Activated CD8-positive, alpha-beta memory T cell treated with anti-CD3 and anti-CD28 coated beads, Interleukin-2, amount 50 U/mL, for 24 hours (primary cell): ENCODE data around the gene TGIF2.
A peak's percentile ranks its signal among the peaks of the same experiment; 100 is the strongest.
"Not testable (repeated sequence)": the region's sequence is repeated elsewhere in the genome, so short reads cannot be mapped to it uniquely, and the experiment has no call there.

Experiments
- DNase-seq: peaks from one replicate; pipeline ENCODE4 v3.0.0-alpha.2; 2020; ENCODE audit errors: extremely low read depth

Gene TGIF2

DNA sequence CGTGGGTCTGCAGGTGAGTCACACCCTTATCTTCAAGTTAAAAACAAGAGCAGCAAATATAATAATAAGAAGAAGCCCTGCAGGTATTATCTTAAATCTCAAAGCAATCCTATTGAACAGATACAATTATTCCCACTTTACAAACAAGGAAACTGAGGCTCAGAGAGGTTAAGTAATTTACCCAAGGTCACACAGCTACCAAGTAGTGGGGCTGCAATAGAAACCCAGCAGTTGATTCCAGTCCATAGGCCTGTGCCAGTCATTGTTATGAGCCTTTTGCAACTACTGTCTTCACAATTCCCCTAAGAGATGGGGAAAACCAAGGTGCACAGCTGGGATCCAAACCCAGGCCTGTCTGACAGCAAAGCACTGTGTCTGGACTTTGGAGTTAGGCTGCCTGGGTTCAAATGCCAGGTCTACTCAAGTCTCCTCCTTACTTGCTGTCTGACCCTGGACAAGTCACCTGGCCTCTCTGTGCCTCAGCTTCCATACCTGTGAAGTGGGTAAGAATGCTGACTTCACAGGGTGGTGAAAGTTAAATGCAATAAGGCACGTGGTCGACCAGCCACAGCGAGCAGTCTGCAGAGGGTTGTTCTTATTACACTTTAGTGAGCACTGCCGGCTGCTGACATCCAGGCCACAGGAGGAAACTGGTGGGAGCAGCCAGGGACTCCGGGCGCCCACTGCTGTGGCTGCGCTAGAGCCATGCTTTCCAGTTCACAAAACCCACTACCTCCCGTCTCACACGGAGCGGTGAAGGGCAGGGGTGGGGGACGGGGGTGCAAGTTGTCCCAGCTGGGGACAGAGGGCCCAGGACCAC lies 26.0 kb upstream of the TGIF2 start:
- no peak for DNase-seq

DNA sequence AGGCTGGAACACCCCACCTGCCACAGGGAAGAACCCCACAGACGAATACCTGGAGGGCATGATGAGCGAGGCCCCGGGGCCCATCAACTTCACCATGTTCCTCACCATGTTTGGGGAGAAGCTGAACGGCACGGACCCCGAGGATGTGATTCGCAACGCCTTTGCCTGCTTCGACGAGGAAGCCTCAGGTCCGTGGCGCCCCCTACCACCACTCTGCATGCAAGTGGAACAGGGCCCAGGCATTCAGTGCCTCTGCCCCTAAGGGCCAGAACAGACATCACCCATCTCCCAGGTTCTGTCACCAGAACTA lies 25.4 kb upstream of the TGIF2 start:
- no peak for DNase-seq

DNA sequence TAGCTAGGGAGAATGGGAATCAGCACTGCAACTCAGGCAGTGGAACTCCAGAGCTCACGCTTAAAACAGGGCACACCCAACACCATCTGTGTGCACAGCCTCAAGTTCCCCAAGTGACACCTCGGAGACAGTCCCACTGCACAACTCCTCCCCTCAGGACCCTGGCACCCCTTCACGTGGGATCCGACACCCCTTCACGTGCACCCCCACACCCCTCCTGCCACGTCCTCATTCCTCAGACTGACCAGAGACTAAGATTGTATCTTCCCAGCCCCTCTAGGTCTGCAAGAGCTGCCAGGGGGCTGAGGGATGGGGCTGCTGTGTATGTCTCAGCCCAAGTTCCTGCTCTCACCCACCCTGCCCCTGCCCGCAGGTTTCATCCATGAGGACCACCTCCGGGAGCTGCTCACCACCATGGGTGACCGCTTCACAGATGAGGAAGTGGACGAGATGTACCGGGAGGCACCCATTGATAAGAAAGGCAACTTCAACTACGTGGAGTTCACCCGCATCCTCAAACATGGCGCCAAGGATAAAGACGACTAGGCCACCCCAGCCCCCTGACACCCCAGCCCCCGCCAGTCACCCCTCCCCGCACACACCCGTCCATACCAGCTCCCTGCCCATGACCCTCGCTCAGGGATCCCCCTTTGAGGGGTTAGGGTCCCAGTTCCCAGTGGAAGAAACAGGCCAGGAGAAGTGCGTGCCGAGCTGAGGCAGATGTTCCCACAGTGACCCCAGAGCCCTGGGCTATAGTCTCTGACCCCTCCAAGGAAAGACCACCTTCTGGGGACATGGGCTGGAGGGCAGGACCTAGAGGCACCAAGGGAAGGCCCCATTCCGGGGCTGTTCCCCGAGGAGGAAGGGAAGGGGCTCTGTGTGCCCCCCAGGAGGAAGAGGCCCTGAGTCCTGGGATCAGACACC lies 24.4 kb upstream of the TGIF2 start:
- DNase-seq: no peak

DNA sequence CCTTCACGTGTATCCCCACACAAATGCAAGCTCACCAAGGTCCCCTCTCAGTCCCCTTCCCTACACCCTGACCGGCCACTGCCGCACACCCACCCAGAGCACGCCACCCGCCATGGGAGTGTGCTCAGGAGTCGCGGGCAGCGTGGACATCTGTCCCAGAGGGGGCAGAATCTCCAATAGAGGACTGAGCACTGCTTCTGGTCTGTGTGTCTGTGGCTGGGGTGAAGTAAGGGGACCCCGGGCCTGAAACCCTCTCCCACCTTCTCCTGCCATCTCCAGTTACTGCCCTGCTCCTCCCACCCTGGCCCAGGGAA lies 23.8 kb upstream of the TGIF2 start:
- no peak for DNase-seq

DNA sequence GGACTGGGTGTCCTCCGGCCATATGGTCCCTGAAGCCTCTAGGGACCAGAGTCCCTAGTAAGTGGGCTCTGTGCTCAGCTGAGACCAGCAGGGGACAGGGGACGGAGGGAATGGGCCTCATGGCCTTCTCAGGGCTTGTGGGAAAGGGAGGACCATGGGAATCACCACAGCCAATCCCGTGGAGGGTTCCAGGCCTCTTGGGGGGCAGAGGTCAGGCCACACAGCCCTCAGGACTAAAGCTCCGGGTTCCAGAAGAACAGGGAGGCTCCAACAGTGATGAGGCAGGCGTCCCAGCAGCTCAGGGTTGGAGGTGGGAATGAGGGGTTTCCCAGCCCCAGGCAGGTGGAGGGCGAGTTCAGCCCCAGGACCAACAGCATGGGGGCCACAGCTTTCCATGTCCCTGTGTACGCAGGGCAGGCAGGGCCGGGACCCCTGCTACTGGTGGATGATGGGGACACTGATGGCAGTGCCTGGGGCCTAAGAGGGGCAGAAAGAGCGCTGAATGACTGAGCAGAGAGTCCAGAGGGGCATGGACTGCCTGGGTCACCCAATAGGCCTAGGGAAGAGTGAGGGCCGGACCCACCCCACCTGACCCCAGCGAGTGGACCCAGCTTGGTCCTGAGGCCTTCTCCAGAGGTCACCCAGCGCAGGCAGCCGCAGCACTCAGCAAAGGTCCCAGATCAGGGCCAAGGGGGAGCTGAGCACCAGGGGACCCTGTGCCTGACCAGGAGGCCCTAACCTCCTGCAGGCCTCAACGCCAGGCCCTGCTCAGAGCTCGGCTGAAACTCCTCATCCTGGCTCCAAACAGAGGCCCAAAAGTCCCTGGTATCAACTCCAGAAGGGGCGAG lies 23.2 kb upstream of the TGIF2 start:
- no peak for DNase-seq

DNA sequence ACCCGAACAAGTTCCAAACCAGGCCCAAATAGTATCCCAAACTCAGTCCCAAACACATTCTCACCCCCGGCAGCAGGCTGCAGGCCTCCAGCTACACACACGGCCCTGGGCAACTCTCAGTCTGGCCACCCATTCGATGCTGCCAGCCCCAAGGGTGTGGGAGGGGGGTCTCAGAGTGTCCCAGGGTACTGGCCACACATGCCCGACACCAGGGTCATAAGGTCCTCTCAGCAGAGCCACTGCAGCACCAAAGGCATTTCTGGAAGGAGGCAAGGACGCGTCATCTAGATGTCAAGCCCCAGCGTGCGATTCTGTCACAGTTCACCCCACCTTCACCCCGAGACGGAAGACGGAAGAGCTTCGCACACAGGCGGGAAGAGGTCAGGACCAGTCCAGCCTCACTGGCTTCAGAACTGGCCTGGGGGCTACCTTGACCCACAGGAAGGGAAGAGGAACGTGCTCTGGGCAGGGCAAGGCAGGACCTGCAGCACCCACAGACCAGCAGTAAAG lies 22.6 kb upstream of the TGIF2 start:
- DNase-seq: no peak

DNA sequence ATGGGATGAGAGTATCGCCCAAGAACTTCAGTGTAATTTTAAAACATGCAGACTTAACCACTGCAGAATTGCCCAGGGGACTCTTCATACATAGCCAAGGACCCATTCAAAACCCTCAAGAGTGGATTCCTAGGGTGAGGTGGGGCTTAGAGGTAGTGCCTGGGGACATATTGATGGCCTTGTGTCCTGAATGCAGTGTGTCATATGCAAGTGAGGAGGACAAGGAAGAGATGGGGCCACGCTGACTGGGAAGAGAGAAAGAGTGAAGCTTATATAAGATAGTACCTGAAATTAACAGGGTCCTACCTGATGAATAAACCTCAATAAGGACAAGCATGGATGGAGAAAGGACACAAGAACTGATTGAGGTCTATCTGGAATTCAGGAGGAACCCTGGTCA lies 18.1 kb upstream of the TGIF2 start:
- DNase-seq: no peak

DNA sequence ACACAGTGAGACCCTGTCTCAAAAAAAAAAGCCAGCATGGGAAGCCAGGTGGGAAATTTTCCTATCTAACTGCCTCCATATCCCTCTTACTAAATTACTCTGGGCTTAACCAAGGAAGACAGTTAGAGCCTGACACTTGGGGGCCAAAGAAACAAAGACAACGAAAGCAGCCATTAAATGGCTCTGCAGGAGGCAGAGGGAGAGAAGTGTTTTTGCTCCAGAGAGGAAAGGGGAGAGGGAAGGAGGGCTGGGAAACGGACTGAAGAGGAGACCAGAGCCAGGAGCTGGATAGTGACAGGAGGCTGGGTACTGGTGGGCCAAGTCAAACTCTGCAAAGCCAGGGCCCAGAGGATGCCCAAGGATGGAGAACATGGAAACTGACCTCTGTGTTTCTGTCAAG lies 10.7 kb upstream of the TGIF2 start:
- DNase-seq: no peak

DNA sequence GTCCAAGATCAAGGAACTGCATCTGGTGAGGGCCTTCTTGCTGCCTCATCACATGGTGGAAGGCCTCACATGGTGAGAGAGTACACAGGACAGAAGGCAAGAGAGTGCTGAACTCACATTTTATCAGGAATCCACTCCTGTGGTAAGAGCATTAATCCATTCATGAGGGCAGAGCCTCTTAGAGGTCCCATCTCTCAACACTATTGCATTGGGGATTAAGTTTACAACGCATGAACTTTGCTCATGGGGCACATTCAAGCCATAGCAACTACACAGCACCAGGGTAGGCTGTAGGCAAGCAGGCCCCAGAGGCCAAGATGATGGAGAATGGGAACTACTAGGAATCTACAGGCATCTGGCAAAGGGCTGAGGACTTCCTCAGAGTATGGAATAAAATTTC lies 10.0 kb upstream of the TGIF2 start:
- DNase-seq: no peak

DNA sequence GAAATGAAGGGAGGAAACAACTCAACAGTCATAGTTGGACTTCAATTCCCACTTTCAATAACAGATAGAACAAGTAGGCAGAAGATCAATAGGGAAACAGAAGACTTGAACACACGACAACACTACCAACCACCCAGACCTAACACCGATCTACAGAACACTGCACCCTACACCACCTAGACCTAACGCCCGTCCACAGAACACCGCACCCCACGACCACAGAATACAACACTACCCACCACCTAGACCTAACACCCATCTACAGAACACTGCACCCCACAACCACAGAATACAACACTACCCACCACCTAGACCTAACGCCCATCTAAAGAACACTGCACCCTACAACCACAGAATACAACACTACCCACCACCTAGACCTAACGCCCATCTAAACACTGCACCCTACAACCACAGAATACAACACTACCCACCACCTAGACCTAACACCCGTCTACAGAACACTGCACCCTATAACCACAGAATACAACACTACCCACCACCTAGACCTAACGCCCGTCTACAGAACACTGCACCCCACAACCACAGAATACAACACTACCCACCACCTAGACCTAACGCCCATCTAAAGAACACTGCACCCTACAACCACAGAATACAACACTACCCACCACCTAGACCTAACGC lies 9.2 kb upstream of the TGIF2 start:
- not testable (repeated sequence) for DNase-seq

DNA sequence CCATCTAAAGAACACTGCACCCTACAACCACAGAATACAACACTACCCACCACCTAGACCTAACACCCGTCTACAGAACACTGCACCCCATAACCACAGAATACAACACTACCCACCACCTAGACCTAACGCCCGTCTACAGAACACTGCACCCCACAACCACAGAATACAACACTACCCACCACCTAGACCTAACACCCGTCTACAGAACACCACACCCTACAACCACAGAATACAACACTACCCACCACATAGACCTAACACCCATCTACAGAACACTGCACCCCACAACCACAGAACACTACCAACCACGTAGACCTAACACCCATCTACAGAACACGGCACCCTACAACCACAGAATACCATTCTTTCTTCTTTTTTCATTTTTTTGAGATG lies 8.7 kb upstream of the TGIF2 start:
- DNase-seq: not testable (repeated sequence)

DNA sequence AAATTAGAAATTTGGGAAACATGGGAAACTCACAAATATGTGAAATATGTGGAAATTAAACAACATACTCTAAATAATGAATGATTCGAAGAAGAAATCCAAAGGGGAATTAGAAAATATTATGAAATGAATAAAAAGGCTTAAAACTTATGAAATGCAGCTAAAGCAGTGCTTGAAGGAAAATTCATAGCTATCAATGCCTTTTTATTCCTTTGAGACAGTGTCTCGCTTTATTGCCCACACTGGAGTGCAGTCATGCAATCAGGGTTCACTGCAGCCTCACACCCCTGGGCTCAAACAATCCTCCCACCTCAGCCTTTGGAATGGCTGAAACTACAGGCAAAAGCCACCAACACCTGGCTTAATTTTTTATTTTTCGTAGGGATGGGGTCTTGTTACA lies 7.9 kb upstream of the TGIF2 start:
- DNase-seq: no peak

DNA sequence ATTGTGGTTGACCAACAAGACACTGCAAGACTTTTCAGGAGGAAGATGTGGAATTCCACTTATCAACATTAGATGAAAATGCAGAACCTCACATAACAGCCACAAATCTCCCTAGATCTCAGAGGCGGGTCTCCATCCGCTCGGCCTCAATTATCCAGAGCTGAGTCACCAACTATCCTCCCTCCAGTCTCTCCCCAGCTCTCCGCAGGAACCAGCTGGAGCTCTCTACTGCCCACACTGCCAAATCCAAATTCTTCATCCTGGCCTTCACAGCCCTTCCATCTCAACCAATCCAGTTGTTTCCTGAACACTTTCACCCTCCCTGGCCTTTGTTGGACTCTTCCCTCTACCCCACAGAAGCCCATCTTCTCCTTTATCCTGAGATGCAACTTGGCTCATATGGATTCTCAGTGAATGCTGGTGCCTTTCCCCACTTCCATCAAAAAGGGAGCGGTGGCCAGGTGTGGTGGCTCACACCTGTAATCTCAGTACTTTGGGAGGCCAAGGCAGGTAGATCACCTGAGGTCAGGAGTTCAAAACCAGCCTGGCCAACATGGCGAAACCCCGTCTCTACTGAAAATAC lies 3.5 kb upstream of the TGIF2 start:
- no peak for DNase-seq

DNA sequence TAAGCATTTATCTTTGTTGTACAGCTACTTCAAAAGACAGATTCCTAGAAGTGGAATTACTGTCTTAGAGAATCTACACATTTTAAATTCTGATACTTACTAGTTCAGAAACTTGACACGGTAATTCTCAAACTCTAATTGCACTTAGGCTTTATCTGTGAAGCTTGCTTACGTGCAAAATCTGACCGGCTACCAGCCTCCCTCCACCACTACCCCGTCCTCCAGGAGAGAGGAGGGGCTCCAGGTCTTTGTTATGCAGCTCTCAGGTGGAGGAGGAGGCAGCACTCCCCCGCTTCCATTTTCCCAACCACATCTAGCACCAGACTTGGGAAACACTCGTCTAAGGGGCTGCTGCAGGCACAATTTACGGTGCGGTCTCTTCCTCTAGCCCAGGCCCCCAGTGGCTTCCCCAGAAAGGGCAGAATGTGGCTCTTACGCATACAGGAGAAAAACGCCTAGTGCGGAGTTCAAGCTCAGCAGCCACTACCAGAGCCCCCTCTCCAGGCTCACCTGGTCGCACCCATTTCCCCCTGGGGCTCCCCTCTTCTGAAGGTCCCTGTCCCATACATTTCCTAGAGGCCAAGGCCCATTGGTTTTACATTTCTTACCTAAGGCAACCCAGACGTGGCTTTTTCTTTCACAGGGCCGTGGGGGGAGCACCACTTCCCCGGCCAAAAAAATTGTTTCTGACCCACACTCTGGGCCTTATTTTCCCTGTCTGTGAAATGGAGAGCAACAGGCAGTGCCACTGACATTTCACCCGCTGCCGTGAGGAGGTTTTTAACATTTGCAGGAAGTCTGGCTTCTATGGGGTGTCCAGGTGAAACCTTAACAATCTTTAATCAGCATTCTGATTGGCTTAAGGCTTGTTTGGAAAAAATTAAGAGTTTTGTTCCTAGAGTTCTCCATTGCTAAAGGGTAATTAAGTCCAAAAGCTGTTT lies 1.6 kb upstream of the TGIF2 start:
- no peak for DNase-seq

DNA sequence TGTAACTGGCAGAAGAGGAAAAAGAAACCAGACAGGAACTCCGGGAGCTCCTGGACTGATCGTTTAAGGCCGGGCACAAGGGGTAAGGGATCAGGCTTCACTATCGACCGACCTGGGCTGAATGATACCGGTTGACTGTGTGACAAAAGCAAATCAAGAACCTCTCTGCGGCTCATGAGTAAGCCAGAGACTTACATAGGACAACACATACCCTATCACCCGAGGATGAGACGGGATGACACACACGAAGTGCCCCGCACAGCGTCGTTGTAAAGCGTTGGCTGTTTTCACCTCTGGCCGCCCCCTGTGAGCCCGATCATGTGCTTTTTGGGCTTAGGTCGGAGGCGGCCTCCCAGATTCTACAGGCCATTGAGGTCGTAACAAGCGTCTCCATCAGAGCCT lies 695 bp upstream of the TGIF2 start:
- peak; percentile 53 for DNase-seq

DNA sequence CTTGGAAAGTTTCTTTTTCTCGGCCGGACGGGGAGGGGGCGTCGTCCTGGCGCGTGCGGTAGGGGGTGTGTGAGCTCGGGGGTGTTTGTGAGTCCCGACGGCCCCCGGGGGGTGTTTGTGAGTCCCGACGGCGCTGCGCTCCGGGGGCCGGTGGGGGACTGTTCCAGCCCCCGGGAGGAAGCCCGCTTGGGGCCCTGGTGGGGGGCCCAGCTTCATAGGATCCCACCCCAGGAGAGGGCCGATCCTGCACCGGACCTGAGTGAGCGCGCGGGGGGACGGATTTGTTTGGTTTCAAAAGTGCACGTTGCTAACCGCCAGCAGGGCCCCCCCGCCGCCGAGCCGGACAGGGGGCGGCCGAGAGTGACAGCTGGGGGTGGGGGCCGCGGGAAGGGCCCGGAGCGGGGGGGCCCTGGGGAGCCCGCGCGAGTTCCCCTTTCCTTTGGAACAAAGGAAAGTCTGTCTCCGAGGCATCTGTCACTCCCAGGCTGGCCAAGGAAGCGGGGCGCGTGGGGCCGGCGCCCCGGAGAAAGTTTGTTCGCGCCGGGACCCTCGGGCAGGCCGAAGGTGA lies 485 bp downstream of the TGIF2 start:
- no peak for DNase-seq

DNA sequence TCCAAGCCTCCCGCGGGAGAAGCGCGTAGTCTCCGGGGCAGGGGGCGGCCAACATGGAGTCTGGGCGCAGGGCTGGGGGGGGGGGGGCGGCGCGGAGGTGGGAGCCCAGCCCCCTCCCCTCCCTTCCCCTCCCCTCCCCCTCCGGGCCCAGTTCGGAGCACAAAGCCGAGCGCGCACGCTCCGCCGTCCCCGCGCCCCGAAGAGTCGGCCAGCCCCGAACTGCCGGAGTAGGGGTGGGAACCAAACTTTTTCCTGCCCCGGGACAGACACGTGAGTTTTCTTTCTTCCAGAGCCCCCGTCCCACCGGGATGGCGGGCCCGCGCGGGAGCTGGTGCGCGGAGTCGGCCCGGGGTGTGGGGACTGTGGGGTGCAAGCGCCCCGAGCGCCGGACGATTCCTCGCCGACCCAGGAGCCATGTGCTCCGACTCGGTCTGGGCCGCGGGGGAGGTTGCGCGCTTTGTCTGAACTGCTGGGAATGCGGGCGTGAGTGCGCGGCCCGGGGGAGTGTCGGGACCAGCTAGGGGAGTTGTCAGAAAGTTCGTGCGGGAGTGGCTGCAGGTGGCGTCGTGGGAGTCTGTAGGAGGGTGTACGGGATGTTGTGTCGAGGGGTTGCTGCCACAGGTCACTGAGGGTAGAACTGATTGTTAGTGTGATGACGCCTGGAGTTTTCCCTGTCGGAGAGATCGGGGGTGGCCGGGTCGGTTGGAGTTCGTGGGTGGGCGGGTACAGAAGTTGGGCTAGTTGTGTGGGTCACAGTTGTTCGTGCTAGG lies 1.2 kb downstream of the TGIF2 start:
- DNase-seq: no peak

DNA sequence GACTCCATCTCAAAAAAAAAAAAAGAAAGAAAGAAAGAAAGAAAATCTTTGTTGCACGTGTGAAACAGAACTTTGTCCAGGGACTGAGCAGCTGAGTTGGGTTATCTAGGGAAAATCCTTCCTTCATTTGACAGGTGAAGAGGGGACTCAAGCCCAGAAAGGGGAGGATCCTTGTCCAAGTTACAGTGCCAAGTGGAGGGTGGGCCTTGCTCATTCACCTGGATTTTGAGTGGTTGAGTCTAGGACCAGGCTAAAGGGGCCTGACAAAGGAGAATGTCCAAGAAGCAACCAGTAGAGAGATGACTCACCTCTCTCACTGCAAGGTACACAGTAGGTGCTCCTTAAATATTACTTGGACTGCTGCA lies 2.7 kb downstream of the TGIF2 start:
- DNase-seq: no peak

DNA sequence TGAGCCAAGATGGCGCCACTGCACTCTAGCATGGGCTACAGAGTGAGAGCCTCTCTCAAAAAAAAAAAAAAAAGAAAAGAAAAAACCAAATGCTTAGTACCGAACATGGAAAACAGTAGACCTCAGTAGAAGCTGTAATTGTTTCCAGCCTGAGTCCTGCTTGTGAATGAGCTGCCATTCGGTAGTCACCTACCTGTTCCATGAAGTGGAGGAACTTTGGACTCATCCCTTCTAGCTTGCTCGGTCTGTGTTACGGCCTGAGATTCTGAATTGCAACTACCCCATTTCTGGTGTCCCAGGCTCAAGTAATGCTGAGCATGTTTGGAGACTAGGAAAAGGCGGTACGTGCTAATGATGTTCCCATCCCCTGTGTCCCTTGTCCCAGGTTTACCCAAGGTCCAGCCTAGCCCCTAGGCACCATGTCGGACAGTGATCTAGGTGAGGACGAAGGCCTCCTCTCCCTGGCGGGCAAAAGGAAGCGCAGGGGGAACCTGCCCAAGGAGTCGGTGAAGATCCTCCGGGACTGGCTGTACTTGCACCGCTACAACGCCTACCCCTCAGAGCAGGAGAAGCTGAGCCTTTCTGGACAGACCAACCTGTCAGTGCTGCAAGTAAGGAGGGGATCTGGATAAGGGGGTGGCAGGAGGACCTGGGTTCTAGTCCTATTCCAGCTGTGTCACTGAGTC lies 5.1 kb downstream of the TGIF2 start:
- DNase-seq: no peak
